ENCODE data around the gene WDR81.

The WDR81 gene

GRCh38 chr17:1773696-1774181, 49.2 kb downstream of the WDR81 start:
- Histone ChIP-seq H2AFZ (ENCODE audit: low read length) (no peak overlapping the region), H3K79me2 (ENCODE audit: insufficient read depth, low read length) (no peaks in the 10 kb centered on the region), H3K4me1 (ENCODE audit: insufficient read depth, low read length, severe bottlenecking) (peaks cover 28% of the 10 kb centered on the region), H3K4me2 (ENCODE audit: low read length) (no peak overlapping the region), H3K27ac (ENCODE audit: low read depth, low read length, poor library complexity, severe bottlenecking) (peak overlapping the region; percentile 63), H3F3A (ENCODE audit: insufficient read depth, low read length) (peaks cover 13% of the 10 kb centered on the region; the same call in 1 of the 2 replicates), H3K9me3 (ENCODE audit: low read length) (no peaks in the 10 kb centered on the region), H3K4me3 (ENCODE audit: low read depth, low read length, poor library complexity, severe bottlenecking) (no peak overlapping the region), H3K36me3 (ENCODE audit: insufficient read depth, low read length) (peaks cover 27% of the 10 kb centered on the region), H3K9ac (ENCODE audit: low read length) (no peak overlapping the region), H3K27me3 (ENCODE audit: insufficient read depth, low read length) (no peaks in the 10 kb centered on the region), H4K20me1 (ENCODE audit: insufficient read depth, low read length) (no peaks in the 10 kb centered on the region), H3K9me2 (ENCODE audit: low read depth, low read length) (no peaks in the 10 kb centered on the region)
- TF ChIP-seq EZH2 (IDR thresholded peaks at IDR 0.05; ENCODE audit: borderline replicate concordance, low read length) (no peak), CTCF (IDR thresholded peaks at IDR 0.05; ENCODE audit: low read length) (no peak)

GRCh38 chr17:1774390-1775176, 50.1 kb downstream of the WDR81 start:
- Histone ChIP-seq H3K9me2 (ENCODE audit: low read depth, low read length) (no peaks in the 10 kb centered on the region), H3K4me2 (ENCODE audit: low read length) (no peak overlapping the region), H3K36me3 (ENCODE audit: insufficient read depth, low read length) (peaks cover 35% of the 10 kb centered on the region), H3F3A (ENCODE audit: insufficient read depth, low read length) (peaks cover 13% of the 10 kb centered on the region; the same call in 1 of the 2 replicates), H3K9me3 (ENCODE audit: low read length) (no peaks in the 10 kb centered on the region), H3K27ac (ENCODE audit: low read depth, low read length, poor library complexity, severe bottlenecking) (no peak overlapping the region), H4K20me1 (ENCODE audit: insufficient read depth, low read length) (no peaks in the 10 kb centered on the region), H3K27me3 (ENCODE audit: insufficient read depth, low read length) (no peaks in the 10 kb centered on the region), H3K4me1 (ENCODE audit: insufficient read depth, low read length, severe bottlenecking) (peaks cover 23% of the 10 kb centered on the region), H2AFZ (ENCODE audit: low read length) (no peak overlapping the region), H3K79me2 (ENCODE audit: insufficient read depth, low read length) (no peaks in the 10 kb centered on the region), H3K4me3 (ENCODE audit: low read depth, low read length, poor library complexity, severe bottlenecking) (no peak overlapping the region), H3K9ac (ENCODE audit: low read length) (no peak overlapping the region)
- TF ChIP-seq EZH2 (IDR thresholded peaks at IDR 0.05; ENCODE audit: borderline replicate concordance, low read length) = no peak
- TF ChIP-seq CTCF (IDR thresholded peaks at IDR 0.05; ENCODE audit: low read length) = no peak

- H4K20me1 ChIP-seq (ENCODE audit: insufficient read depth, low read length) = no peaks in the 10 kb centered on the region
- no peak overlapping the region for H3K4me2 ChIP-seq (ENCODE audit: low read length)
- H3K4me3 ChIP-seq (ENCODE audit: low read depth, low read length, poor library complexity, severe bottlenecking) = no peak overlapping the region
- no peak overlapping the region for H3K27ac ChIP-seq (ENCODE audit: low read depth, low read length, poor library complexity, severe bottlenecking)
- TF ChIP-seq EZH2 (IDR thresholded peaks at IDR 0.05; ENCODE audit: borderline replicate concordance, low read length) = no peak
- no peak for TF ChIP-seq CTCF (IDR thresholded peaks at IDR 0.05; ENCODE audit: low read length)
- H3K9me3 ChIP-seq (ENCODE audit: low read length) = no peaks in the 10 kb centered on the region
- H3K36me3 ChIP-seq (ENCODE audit: insufficient read depth, low read length) = peaks cover 49% of the 10 kb centered on the region
- H3K79me2 ChIP-seq (ENCODE audit: insufficient read depth, low read length) = no peaks in the 10 kb centered on the region
- peaks cover 13% of the 10 kb centered on the region; the same call in 1 of the 2 replicates for H3F3A ChIP-seq (ENCODE audit: insufficient read depth, low read length)
- H3K9me2 ChIP-seq (ENCODE audit: low read depth, low read length) = no peaks in the 10 kb centered on the region
- no peaks in the 10 kb centered on the region for H3K27me3 ChIP-seq (ENCODE audit: insufficient read depth, low read length)
- no peak overlapping the region for H2AFZ ChIP-seq (ENCODE audit: low read length)
- H3K9ac ChIP-seq (ENCODE audit: low read length) = no peak overlapping the region
- H3K4me1 ChIP-seq (ENCODE audit: insufficient read depth, low read length, severe bottlenecking) = peaks cover 5% of the 10 kb centered on the region
Measured at GRCh38 chr17:1776328-1776727, 51.8 kb downstream of the WDR81 start.

All from OCI-LY1 (cell line).